ENCODE data around the gene CCN5.

GRCh38 chr20:44728801-44729443 lies 13.8 kb downstream of the CCN5 start:
- TF ChIP-seq, protein P1, sequence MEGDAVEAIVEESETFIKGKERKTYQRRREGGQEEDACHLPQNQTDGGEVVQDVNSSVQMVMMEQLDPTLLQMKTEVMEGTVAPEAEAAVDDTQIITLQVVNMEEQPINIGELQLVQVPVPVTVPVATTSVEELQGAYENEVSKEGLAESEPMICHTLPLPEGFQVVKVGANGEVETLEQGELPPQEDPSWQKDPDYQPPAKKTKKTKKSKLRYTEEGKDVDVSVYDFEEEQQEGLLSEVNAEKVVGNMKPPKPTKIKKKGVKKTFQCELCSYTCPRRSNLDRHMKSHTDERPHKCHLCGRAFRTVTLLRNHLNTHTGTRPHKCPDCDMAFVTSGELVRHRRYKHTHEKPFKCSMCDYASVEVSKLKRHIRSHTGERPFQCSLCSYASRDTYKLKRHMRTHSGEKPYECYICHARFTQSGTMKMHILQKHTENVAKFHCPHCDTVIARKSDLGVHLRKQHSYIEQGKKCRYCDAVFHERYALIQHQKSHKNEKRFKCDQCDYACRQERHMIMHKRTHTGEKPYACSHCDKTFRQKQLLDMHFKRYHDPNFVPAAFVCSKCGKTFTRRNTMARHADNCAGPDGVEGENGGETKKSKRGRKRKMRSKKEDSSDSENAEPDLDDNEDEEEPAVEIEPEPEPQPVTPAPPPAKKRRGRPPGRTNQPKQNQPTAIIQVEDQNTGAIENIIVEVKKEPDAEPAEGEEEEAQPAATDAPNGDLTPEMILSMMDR (IDR thresholded peaks at IDR 0.05; ENCODE audit: low read depth, low read length) = no peak
- no peak for TF ChIP-seq POLR2A (IDR thresholded peaks at IDR 0.05; ENCODE audit: extremely low read depth, insufficient read length)
- no peak for TF ChIP-seq MAX (IDR thresholded peaks at IDR 0.05; ENCODE audit: low read depth, low read length)
